HG03108 (cell line): ENCODE measurements around the gene SULT1C2.
"Not testable (repeated sequence)": the region's sequence is repeated elsewhere in the genome, so short reads cannot be mapped to it uniquely, and the experiment has no call there.

Experiments
- ATAC-seq: cut with Tn5 transposase; IDR thresholded peaks from one replicate; pipeline ENCODE4 v1.9.1; 2021; ENCODE audit warnings: moderate library complexity; ENCODE audit not compliant: unreplicated experiment

The SULT1C2 gene

GRCh38 chr2:108348816-108349570, 60.3 kb downstream of the SULT1C2 start:
- no peak for ATAC-seq

- ATAC-seq: no peak
These were observed 60.9 kb downstream of the SULT1C2 start for GRCh38 chr2:108349571-108349928.

- ATAC-seq: no peak
These were observed 63.2 kb downstream of the SULT1C2 start for GRCh38 chr2:108351889-108352288.

- ATAC-seq: no peak
These were observed 65.4 kb downstream of the SULT1C2 start for GRCh38 chr2:108354136-108354535.

- no peak for ATAC-seq
These were observed 67.4 kb downstream of the SULT1C2 start for GRCh38 chr2:108355906-108356734.

GRCh38 chr2:108359336-108359735, 70.6 kb downstream of the SULT1C2 start:
- ATAC-seq: not testable (repeated sequence)
